Osteoblast (primary cell): ENCODE measurements around the gene MAVS. TPM values are rescaled to one million over a fixed set of nuclear protein-coding genes. Genes with fewer than 3 reads are reported as not detected.

ENCODE experiments used
- DNase-seq: peaks from one replicate; pipeline ENCODE4 v3.0.0; 2011; ENCODE audit warnings: low spot score, mixed read lengths; ENCODE audit not compliant: insufficient read length; ENCODE audit errors: missing footprints
- H2AFZ ChIP-seq: 2 replicates; pipeline ENCODE4 v1.6.0; 2011; ENCODE audit warnings: mild to moderate bottlenecking, low read length
- H3K27ac ChIP-seq: 2 replicates; pipeline ENCODE4 v1.5.1; 2011; ENCODE audit warnings: mild to moderate bottlenecking, low read depth, low read length, moderate library complexity
- H3K27me3 ChIP-seq: 2 replicates; pipeline ENCODE4 v1.6.0; 2012; ENCODE audit warnings: mild to moderate bottlenecking, control low read depth, inconsistent platforms, low read length, moderate library complexity; ENCODE audit not compliant: insufficient read depth
- H3K36me3 ChIP-seq: 2 replicates; pipeline ENCODE4 v1.5.1; 2011; ENCODE audit warnings: mild to moderate bottlenecking, low read length, control low read depth, moderate library complexity; ENCODE audit not compliant: insufficient read depth
- H3K4me1 ChIP-seq: 2 replicates; pipeline ENCODE4 v1.5.1; 2011; ENCODE audit warnings: mild to moderate bottlenecking, low read length, control low read depth, moderate library complexity; ENCODE audit not compliant: insufficient read depth
- H3K4me2 ChIP-seq: 2 replicates; pipeline ENCODE4 v1.6.0; 2011; ENCODE audit warnings: mild to moderate bottlenecking, low read length; ENCODE audit not compliant: insufficient read depth
- H3K4me3 ChIP-seq: fragments of 200-600 bp; sonication (generic); 3 replicates; pipeline ENCODE4 v1.5.1; 2012; ENCODE audit warnings: mild to moderate bottlenecking, low read length, inconsistent platforms; ENCODE audit not compliant: insufficient read depth
- H3K79me2 ChIP-seq: 2 replicates; pipeline ENCODE4 v1.6.0; 2012; ENCODE audit warnings: mild to moderate bottlenecking, low read length, control low read depth, inconsistent platforms; ENCODE audit not compliant: insufficient read depth
- H3K9me3 ChIP-seq: 2 replicates; pipeline ENCODE4 v1.5.1; 2011; ENCODE audit warnings: low read depth, low read length, control low read depth
- H4K20me1 ChIP-seq: 2 replicates; pipeline ENCODE4 v1.6.0; 2012; ENCODE audit warnings: mild to moderate bottlenecking, low read length, control low read depth; ENCODE audit not compliant: insufficient read depth
- total RNA-seq: library from RNA; depleted of rRNA; stranded (reverse); fragments of >200 nt; gene quantifications from 2 replicates; pipeline ENCODE4 v1.2.3, GENCODE V29; 2012
- TF ChIP-seq, protein P1 (sequence below): IDR thresholded peaks from 2 replicates; pipeline ENCODE4 v1.5.1; 2011; ENCODE audit warnings: mild to moderate bottlenecking, low read depth, low read length, moderate library complexity; ENCODE audit errors: extremely low read depth

Gene MAVS
- total RNA-seq, 1 donor = 32.2 TPM

DNA sequence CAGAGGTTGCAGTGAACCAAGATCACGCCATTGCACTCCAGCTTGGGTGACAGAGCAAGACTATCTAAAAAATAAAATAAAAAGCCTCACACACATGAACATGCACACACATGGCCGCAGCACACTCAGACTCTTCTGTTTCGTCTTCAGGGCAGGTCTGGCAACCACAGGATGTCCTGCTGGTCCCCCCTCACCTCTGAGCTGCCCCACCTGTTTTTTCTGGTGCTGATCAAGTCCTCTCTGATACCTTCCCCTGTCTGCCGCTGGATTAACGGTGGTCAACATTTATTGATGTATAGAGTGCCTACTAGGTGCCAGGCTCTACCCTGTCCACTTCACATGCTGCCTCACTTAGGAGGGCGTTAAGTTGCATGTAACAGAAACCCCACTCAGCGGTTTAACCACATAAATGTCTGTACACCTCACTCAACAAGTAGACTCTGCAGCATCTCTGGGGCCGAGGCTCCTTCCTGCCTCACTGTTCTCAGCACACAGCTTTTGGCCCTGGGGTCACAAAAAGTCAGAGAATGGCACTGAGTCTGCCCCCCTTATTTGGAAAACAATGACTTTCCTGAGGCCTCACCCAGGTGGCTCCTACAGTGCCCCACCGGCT is 30.8 kb upstream of the MAVS start:
- no peak overlapping the region for H3K4me3 ChIP-seq
- DNase-seq = peak; percentile 21
- TF ChIP-seq, protein P1, sequence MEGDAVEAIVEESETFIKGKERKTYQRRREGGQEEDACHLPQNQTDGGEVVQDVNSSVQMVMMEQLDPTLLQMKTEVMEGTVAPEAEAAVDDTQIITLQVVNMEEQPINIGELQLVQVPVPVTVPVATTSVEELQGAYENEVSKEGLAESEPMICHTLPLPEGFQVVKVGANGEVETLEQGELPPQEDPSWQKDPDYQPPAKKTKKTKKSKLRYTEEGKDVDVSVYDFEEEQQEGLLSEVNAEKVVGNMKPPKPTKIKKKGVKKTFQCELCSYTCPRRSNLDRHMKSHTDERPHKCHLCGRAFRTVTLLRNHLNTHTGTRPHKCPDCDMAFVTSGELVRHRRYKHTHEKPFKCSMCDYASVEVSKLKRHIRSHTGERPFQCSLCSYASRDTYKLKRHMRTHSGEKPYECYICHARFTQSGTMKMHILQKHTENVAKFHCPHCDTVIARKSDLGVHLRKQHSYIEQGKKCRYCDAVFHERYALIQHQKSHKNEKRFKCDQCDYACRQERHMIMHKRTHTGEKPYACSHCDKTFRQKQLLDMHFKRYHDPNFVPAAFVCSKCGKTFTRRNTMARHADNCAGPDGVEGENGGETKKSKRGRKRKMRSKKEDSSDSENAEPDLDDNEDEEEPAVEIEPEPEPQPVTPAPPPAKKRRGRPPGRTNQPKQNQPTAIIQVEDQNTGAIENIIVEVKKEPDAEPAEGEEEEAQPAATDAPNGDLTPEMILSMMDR = no peak

DNA sequence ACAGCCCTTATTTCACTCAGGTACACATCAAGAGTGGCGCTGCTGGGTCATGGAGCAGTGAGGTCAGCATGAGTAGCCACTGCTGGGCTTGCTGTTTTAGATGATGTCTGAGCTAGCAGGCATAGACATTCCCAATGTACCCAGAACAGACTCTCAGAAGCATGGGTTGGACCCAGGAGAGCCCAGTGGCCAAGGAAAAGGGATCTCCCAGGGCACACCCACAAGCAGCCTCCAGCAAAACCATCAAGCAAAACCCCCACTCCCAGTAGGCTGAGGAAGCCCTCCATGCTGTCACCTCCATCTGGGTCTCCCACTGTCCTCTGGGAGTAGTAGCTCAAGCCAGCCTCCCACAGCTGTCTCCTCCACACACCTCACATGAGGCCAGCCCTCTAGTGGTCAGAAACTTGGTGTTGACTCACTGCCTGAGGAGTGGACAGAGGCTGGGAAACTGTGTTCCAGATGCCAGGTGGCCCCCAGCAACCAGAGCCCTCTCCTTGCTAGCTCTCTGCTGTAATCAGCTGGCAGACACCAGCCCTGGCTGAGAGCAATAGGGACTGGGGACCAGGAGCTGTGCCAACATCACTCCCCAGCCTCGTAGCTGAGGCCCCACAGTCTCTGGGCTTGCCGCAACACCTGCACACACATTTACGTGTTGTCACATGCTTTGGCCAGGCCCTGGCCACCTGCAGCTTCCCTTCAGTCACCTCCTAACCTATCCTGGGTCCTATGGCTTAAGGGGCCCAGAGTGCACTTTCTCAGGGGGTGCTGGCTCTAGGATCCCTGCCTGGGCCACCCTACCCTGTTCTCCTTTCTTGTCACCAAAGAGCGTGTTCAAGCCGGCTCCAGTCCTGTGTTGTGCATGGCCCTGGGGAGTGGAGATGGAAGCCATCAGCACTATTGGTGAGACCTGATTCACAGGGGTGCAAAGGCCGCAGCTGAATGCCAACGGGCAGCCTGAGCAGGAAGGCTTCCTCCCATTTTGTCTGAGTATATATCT is 28.2 kb upstream of the MAVS start:
- peak overlapping the region; percentile 21 for H2AFZ ChIP-seq
- H3K4me3 ChIP-seq = no peak overlapping the region
- peaks cover 12% of the 10 kb centered on the region for H3K36me3 ChIP-seq
- no peaks in the 10 kb centered on the region for H4K20me1 ChIP-seq
- peaks cover 18% of the 10 kb centered on the region for H3K4me1 ChIP-seq
- no peaks in the 10 kb centered on the region for H3K9me3 ChIP-seq
- H3K79me2 ChIP-seq = peaks cover 17% of the 10 kb centered on the region
- DNase-seq = peak; percentile 95
- TF ChIP-seq, protein P1 = peak; percentile 85
- peak overlapping the region; percentile 31 for H3K27ac ChIP-seq
- no peak overlapping the region for H3K4me2 ChIP-seq
- no peaks in the 10 kb centered on the region for H3K27me3 ChIP-seq

More for the DNA sequence above, 30.8 kb upstream of the MAVS start:
- Histone ChIP-seq H3K9me3 (no peaks in the 10 kb centered on the region), H3K36me3 (no peaks in the 10 kb centered on the region), H3K79me2 (peaks cover under 1% of the 10 kb centered on the region), H3K4me2 (no peak overlapping the region), H2AFZ (no peak overlapping the region), H3K4me1 (peaks cover 24% of the 10 kb centered on the region), H3K27me3 (no peaks in the 10 kb centered on the region), H3K27ac (no peak overlapping the region), H4K20me1 (no peaks in the 10 kb centered on the region)

DNA sequence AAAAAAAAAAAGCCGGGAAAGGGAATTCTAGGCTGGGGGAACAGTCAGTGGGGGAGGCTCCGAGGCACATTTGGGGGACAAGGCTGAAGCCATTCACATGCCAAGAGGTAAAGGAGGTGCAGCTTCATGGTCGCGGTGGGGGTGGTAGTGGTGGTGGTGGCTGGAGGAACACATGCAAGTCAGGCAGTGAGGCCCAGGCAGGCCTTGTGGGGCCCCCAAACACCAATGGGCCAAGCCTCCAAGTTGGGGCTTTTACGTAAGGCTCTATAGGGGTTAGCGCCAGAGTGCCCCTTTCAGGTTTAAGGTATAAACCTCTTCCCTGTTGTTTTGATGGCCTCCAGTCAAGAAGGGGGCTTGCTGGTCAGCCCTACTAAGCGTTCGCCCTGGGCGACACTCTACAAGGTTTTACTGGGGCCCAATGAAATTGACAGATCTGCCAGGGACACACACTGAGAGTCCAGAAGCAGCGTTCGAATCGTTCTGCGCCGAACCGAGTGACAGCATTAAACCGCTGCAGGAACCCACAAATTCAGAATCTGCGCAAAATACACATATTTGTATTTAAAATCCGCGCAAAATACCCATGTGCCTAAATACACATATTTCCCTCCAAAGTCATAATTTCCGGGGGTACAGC is 27.1 kb upstream of the MAVS start:
- H3K27me3 ChIP-seq = no peaks in the 10 kb centered on the region
- TF ChIP-seq, protein P1 = no peak
- no peaks in the 10 kb centered on the region for H3K9me3 ChIP-seq
- H3K4me3 ChIP-seq = peak overlapping the region; percentile 98
- H3K36me3 ChIP-seq = peaks cover 19% of the 10 kb centered on the region
- H3K27ac ChIP-seq = peak overlapping the region; percentile 100
- peak; percentile 59 for DNase-seq
- H3K4me2 ChIP-seq = peak overlapping the region; percentile 96
- H3K79me2 ChIP-seq = peaks cover 17% of the 10 kb centered on the region
- H2AFZ ChIP-seq = peak overlapping the region; percentile 93
- H3K4me1 ChIP-seq = peaks cover 18% of the 10 kb centered on the region
- no peaks in the 10 kb centered on the region for H4K20me1 ChIP-seq
